Ascending aorta (tissue), 2 donors: Measurements from ENCODE around the gene GAB2. TPM values are rescaled to one million over a fixed set of nuclear protein-coding genes. Genes with fewer than 3 reads are reported as not detected.
"Not testable (repeated sequence)": the region's sequence is repeated elsewhere in the genome, so short reads cannot be mapped to it uniquely, and the experiment has no call there.

Experiments used
- DNase-seq, 2 donors: peaks; one replicate each; pipeline ENCODE4 v3.0.0-alpha.2; 2019; ENCODE audit warnings: low spot score in 2 of 2
- H3K27ac ChIP-seq, 2 donors: fragments of 200-600 bp; sonication (generic); one replicate each; pipeline ENCODE4 v1.5.1; 2016 to 2017; ENCODE audit warnings: mild to moderate bottlenecking in 1 of 2
- H3K27me3 ChIP-seq: fragments of 200-600 bp; sonication (generic); one replicate; pipeline ENCODE4 v1.5.1; 2017
- H3K36me3 ChIP-seq, 2 donors: fragments of 200-600 bp; sonication (generic); one replicate each; pipeline ENCODE4 v1.5.1; 2016
- H3K4me1 ChIP-seq, 2 donors: fragments of 200-600 bp; sonication (generic); one replicate each; pipeline ENCODE4 v1.5.1; 2016 to 2017; ENCODE audit warnings: mild to moderate bottlenecking in 1 of 2
- H3K4me3 ChIP-seq, 2 donors: fragments of 200-600 bp; sonication (generic); one replicate each; pipeline ENCODE4 v1.5.1; 2016 to 2017; ENCODE audit warnings: mild to moderate bottlenecking in 1 of 2
- H3K9me3 ChIP-seq, 2 donors: fragments of 200-600 bp; sonication (generic); one replicate each; pipeline ENCODE4 v1.5.1; 2016
- intact Hi-C: fragments of 100-400 bp; cut with DNase I; formaldehyde crosslinking; loops from one replicate; pipeline ENCODE4 v1.15.1; 2023
- total RNA-seq: library from RNA; depleted of rRNA; stranded (reverse); fragments of >200 nt; gene quantifications from one replicate; pipeline ENCODE4 v1.1.0, GENCODE V29; 2016
- TF ChIP-seq, protein P1 (sequence below), 3 experiments: fragments of 200-600 bp in 2 of 3; fragments of 450-650 bp in 1 of 3; sonication (generic) in 2 of 3; IDR thresholded peaks; one replicate each; pipeline ENCODE4 v1.5.1; 2016 to 2019; ENCODE audit warnings: antibody characterized with exemption in 3 of 3, mild to moderate bottlenecking in 1 of 3, moderate library complexity in 1 of 3

GAB2 gene
- total RNA-seq, 1 donor from 2014 or later: 21.6 TPM

GRCh38 chr11:78277314-78277994 lies 140.2 kb downstream of the GAB2 start:
- Histone ChIP-seq H3K4me3 (no peak overlapping the region), H3K36me3 (peaks cover 11 to 31% of the 10 kb centered on the region in 2 donors), H3K9me3 (no peaks in the 10 kb centered on the region), H3K27ac (no peak overlapping the region), H3K4me1 (peaks cover 0 to 4% of the 10 kb centered on the region in 2 donors), H3K27me3 (no peaks in the 10 kb centered on the region)
- DNase-seq: no peak
- intact Hi-C loops: no loop called here
- TF ChIP-seq, protein P1, sequence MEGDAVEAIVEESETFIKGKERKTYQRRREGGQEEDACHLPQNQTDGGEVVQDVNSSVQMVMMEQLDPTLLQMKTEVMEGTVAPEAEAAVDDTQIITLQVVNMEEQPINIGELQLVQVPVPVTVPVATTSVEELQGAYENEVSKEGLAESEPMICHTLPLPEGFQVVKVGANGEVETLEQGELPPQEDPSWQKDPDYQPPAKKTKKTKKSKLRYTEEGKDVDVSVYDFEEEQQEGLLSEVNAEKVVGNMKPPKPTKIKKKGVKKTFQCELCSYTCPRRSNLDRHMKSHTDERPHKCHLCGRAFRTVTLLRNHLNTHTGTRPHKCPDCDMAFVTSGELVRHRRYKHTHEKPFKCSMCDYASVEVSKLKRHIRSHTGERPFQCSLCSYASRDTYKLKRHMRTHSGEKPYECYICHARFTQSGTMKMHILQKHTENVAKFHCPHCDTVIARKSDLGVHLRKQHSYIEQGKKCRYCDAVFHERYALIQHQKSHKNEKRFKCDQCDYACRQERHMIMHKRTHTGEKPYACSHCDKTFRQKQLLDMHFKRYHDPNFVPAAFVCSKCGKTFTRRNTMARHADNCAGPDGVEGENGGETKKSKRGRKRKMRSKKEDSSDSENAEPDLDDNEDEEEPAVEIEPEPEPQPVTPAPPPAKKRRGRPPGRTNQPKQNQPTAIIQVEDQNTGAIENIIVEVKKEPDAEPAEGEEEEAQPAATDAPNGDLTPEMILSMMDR (IDR thresholded peaks at IDR 0.05): no peak

DNA sequence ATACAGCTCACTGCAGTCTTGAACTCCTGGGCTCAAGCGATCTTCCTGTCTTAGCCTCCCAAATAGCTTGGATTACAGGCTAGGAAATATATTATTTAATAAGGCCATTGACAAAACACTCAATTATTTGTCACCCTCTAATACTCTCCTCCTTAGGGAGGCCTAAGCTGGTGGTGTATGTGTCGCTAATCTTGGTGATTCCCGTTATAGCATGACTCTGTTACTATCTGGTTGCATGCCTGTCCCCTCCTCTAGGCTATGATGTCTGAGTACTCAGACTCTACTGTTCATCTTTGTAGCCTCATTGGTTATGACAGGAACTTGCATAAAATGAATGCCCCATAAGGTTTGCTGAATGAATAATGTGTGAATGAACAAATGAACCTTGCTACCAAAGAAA lies 141.3 kb downstream of the GAB2 start:
- Histone ChIP-seq H3K27me3 (no peaks in the 10 kb centered on the region), H3K4me3 (no peak overlapping the region), H3K9me3 (peaks cover 0 to 6% of the 10 kb centered on the region in 2 donors), H3K27ac (no peak overlapping the region), H3K4me1 (peaks cover 0 to 4% of the 10 kb centered on the region in 2 donors), H3K36me3 (peaks cover 11 to 38% of the 10 kb centered on the region in 2 donors)
- TF ChIP-seq, protein P1 (IDR thresholded peaks at IDR 0.05): no peak
- no peak for DNase-seq
- intact Hi-C loops: no loop called here

- intact Hi-C loops: no loop called here
- Histone ChIP-seq H3K27ac (no peak overlapping the region), H3K9me3 (peaks cover 0 to 6% of the 10 kb centered on the region in 2 donors)
Measured at GRCh38 chr11:78274739-78275138, 142.9 kb downstream of the GAB2 start.

DNA sequence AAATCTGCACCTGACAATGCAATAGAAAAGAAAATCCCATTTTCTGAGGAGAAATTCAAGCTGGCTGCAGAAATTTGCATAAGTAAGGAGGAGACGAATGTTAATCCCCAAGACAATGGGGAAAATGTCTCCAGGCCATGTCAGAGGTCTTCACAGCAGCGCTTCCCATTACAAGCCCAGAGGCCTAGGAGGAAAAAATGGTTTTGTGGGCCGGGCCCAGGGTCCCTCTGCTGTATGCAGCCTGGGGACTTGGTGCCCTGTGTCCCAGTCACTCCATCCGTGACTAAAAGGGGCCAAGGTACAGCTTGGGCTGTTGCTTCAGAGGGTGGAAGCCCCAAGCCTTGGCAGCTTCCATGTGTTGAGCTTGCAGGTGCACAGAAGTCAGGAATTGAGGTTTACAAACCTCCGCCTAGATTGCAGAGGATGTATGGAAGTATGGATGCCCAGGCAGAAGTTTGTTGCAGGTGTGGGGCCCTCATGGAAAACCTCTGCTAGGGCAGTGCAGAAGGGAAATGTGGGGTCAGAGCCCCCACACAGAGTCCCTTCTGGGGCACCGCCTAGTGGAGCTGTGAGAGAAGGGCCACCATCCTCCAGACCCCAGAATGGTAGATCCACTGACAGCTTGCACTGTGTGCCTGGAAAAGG lies 144.9 kb downstream of the GAB2 start:
- intact Hi-C loops, H3K4me3 ChIP-seq: not testable (repeated sequence)

More at GRCh38 chr11:78274739-78275138, 142.9 kb downstream of the GAB2 start:
- peaks cover 3 to 28% of the 10 kb centered on the region in 2 donors for H3K36me3 ChIP-seq
- no peak overlapping the region for H3K4me3 ChIP-seq
- TF ChIP-seq, protein P1 (IDR thresholded peaks at IDR 0.05): no peak
- no peaks in the 10 kb centered on the region for H3K27me3 ChIP-seq
- H3K4me1 ChIP-seq: peaks cover 0 to 4% of the 10 kb centered on the region in 2 donors
- DNase-seq: no peak

GRCh38 chr11:78271801-78272200 lies 145.8 kb downstream of the GAB2 start:
- intact Hi-C loops, DNase-seq, H3K27ac ChIP-seq, H3K27me3 ChIP-seq, H3K4me3 ChIP-seq, H3K9me3 ChIP-seq: not testable (repeated sequence)
- Histone ChIP-seq H3K36me3 (peaks cover 3 to 24% of the 10 kb centered on the region in 2 donors), H3K4me1 (peaks cover 0 to 21% of the 10 kb centered on the region in 2 donors)

More for the DNA sequence above, 144.9 kb downstream of the GAB2 start:
- H3K4me1 ChIP-seq: peaks cover 0 to 22% of the 10 kb centered on the region in 2 donors
- H3K9me3 ChIP-seq, H3K27me3 ChIP-seq, H3K27ac ChIP-seq, DNase-seq: not testable (repeated sequence)
- peaks cover 3 to 24% of the 10 kb centered on the region in 2 donors for H3K36me3 ChIP-seq

DNA sequence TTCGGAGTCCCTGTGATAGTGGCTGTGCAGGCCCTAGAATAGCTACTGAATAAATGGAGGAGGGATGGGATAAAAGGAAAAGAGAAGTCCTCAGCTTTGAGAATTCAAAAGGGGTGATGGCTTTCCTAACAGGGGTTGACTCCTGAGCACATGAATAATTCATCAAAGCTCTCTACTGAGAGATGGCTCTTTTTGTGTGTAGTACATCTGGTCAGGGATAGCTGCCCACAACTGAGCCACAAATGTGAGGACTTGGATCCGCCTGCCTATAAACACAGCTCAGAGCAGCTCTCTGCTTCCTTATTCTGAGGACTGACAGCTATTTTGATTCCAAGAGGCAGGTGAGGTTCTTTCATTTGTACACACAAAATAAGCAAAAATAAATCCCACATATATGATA lies 146.6 kb downstream of the GAB2 start:
- Histone ChIP-seq H3K4me3 (no peak overlapping the region), H3K27ac (no peak overlapping the region), H3K9me3 (peaks cover 0 to 6% of the 10 kb centered on the region in 2 donors), H3K36me3 (peaks cover 3 to 24% of the 10 kb centered on the region in 2 donors), H3K4me1 (peaks cover 0 to 25% of the 10 kb centered on the region in 2 donors), H3K27me3 (no peaks in the 10 kb centered on the region)
- TF ChIP-seq, protein P1 (IDR thresholded peaks at IDR 0.05): no peak
- intact Hi-C loops: no loop called here
- no peak for DNase-seq
